HCT116 (cell line): ENCODE measurements around the gene IL10.

Experiments used
- CEBPB ChIP-seq: IDR thresholded peaks from 2 replicates; pipeline ENCODE4 v1.6.1; 2012; ENCODE audit warnings: low read depth
- EGR1 ChIP-seq: IDR thresholded peaks from 2 replicates; pipeline ENCODE4 v1.6.1; 2012; ENCODE audit warnings: low read depth
- ELF1 ChIP-seq: IDR thresholded peaks from 2 replicates; pipeline ENCODE4 v1.6.1; 2012; ENCODE audit warnings: low read depth, borderline replicate concordance
- EZH2 ChIP-seq: fragments of 200-600 bp; sonication (generic); IDR thresholded peaks from 2 replicates; pipeline ENCODE4 v1.6.1; 2017; ENCODE audit warnings: antibody characterized with exemption, mixed run types
- POLR2A ChIP-seq: IDR thresholded peaks from 2 replicates; pipeline ENCODE4 v1.7.0; 2011; ENCODE audit warnings: borderline replicate concordance; ENCODE audit not compliant: insufficient read depth, insufficient read length; ENCODE audit errors: extremely low read depth
- POLR2AphosphoS5 ChIP-seq: IDR thresholded peaks from 2 replicates; pipeline ENCODE4 v1.6.1; 2011; ENCODE audit warnings: mild to moderate bottlenecking, low read depth, low read length, moderate library complexity
- ZNF274 ChIP-seq: fragments of 200-500 bp; sonication (Bioruptor generic); IDR thresholded peaks from 2 replicates; pipeline ENCODE4 v1.6.1; 2014; ENCODE audit warnings: mild to moderate bottlenecking, low read depth, low read length, inconsistent platforms
- TF ChIP-seq, protein P1 (sequence below), 3 experiments: fragments of 200-600 bp in 1 of 3; sonication (generic) in 1 of 3; IDR thresholded peaks in 2 of 3; conservative IDR thresholded peaks in 1 of 3; 2 replicates each; pipeline ENCODE4 v1.5.1; 2012 to 2017; ENCODE audit warnings: low read depth in 2 of 3, low read length in 2 of 3, antibody characterized with exemption in 1 of 3, borderline replicate concordance in 1 of 3, control low read depth in 1 of 3, mild to moderate bottlenecking in 1 of 3, mixed read lengths in 1 of 3, mixed run types in 1 of 3, moderate library complexity in 1 of 3; ENCODE audit not compliant: insufficient read depth in 1 of 3
- TF ChIP-seq, protein P2 (sequence below): IDR thresholded peaks from 2 replicates; pipeline ENCODE4 v1.6.1; 2011; ENCODE audit warnings: mild to moderate bottlenecking, low read length, moderate library complexity; ENCODE audit not compliant: insufficient replicate concordance; ENCODE audit errors: extremely low read depth
- TF ChIP-seq, protein P3 (sequence below): IDR thresholded peaks from 2 replicates; pipeline ENCODE4 v1.6.1; 2012; ENCODE audit warnings: low read depth

DNA sequence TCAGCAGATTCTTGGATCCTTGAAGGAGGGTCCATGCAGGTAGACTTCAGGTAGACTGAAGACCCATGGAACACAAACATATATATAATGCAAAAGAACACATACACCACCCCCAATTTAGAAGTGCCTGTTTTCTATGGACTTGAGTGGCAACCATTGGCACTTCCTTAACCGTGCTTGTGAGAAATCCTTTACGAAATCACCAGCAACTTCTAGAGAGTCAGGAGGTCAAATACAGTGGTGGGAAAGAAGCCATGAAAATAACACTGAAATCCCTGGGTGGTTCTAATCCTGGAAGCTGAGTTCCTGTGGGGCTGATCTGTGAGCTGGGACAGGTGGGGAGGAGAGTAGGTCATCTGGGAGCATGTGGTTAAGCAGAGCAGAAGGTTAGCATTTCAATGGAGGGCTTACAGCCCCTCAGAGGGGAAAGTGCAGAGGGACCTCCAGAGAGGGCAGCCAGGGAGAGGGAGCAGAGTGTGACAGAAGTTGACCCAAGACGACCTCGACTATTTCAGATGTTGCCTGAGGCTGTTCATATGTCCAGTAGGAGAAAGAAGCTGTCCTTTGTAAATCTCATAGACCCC is 13.0 kb upstream of the IL10 start:
- TF ChIP-seq EGR1 (no peak), ELF1 (no peak), POLR2AphosphoS5 (no peak), POLR2A (no peak), ZNF274 (no peak), CEBPB (no peak), EZH2 (no peak)
- TF ChIP-seq, protein P1, sequence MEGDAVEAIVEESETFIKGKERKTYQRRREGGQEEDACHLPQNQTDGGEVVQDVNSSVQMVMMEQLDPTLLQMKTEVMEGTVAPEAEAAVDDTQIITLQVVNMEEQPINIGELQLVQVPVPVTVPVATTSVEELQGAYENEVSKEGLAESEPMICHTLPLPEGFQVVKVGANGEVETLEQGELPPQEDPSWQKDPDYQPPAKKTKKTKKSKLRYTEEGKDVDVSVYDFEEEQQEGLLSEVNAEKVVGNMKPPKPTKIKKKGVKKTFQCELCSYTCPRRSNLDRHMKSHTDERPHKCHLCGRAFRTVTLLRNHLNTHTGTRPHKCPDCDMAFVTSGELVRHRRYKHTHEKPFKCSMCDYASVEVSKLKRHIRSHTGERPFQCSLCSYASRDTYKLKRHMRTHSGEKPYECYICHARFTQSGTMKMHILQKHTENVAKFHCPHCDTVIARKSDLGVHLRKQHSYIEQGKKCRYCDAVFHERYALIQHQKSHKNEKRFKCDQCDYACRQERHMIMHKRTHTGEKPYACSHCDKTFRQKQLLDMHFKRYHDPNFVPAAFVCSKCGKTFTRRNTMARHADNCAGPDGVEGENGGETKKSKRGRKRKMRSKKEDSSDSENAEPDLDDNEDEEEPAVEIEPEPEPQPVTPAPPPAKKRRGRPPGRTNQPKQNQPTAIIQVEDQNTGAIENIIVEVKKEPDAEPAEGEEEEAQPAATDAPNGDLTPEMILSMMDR (IDR thresholded peaks at IDR 0.05 in 2 of 3, conservative IDR thresholded peaks at IDR 0.05 in 1 of 3; ENCODE audit: borderline replicate concordance in 1 of 3, insufficient read depth in 1 of 3, low read depth in 2 of 3, low read length in 2 of 3), result no peak
- TF ChIP-seq, protein P2, sequence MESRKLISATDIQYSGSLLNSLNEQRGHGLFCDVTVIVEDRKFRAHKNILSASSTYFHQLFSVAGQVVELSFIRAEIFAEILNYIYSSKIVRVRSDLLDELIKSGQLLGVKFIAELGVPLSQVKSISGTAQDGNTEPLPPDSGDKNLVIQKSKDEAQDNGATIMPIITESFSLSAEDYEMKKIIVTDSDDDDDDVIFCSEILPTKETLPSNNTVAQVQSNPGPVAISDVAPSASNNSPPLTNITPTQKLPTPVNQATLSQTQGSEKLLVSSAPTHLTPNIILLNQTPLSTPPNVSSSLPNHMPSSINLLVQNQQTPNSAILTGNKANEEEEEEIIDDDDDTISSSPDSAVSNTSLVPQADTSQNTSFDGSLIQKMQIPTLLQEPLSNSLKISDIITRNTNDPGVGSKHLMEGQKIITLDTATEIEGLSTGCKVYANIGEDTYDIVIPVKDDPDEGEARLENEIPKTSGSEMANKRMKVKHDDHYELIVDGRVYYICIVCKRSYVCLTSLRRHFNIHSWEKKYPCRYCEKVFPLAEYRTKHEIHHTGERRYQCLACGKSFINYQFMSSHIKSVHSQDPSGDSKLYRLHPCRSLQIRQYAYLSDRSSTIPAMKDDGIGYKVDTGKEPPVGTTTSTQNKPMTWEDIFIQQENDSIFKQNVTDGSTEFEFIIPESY, result no peak
- TF ChIP-seq, protein P3, sequence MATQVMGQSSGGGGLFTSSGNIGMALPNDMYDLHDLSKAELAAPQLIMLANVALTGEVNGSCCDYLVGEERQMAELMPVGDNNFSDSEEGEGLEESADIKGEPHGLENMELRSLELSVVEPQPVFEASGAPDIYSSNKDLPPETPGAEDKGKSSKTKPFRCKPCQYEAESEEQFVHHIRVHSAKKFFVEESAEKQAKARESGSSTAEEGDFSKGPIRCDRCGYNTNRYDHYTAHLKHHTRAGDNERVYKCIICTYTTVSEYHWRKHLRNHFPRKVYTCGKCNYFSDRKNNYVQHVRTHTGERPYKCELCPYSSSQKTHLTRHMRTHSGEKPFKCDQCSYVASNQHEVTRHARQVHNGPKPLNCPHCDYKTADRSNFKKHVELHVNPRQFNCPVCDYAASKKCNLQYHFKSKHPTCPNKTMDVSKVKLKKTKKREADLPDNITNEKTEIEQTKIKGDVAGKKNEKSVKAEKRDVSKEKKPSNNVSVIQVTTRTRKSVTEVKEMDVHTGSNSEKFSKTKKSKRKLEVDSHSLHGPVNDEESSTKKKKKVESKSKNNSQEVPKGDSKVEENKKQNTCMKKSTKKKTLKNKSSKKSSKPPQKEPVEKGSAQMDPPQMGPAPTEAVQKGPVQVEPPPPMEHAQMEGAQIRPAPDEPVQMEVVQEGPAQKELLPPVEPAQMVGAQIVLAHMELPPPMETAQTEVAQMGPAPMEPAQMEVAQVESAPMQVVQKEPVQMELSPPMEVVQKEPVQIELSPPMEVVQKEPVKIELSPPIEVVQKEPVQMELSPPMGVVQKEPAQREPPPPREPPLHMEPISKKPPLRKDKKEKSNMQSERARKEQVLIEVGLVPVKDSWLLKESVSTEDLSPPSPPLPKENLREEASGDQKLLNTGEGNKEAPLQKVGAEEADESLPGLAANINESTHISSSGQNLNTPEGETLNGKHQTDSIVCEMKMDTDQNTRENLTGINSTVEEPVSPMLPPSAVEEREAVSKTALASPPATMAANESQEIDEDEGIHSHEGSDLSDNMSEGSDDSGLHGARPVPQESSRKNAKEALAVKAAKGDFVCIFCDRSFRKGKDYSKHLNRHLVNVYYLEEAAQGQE, result no peak
